NCI-H1417 (cell line): ENCODE results near the gene CACTIN.
"Not testable (repeated sequence)": the region's sequence is repeated elsewhere in the genome, so short reads cannot be mapped to it uniquely, and the experiment has no call there.

Experiments
- DNase-seq, 3 experiments: peaks; one replicate each; lab custom pipeline; 2025; lab: John Stamatoyannopoulos, UW

CACTIN gene

DNA sequence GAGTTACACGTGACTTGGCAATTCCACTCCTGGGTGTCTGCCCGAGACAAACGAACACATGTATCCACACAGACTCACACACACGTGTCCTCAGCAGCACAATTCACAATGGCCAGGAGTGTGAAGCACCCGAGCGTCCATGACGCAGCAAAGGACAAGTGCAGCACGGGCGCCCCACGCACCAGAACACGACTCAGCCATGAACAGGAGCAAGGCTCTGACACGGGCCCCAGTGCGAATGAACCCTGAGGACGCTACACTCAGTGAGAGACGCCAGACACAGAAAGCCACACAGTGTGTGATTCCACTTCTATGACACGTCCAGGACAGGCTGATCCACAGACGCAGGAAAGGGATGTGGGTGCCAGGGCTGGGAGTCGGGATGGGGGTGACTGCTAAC is 37.2 kb upstream of the CACTIN start:
- DNase-seq: no peak

DNA sequence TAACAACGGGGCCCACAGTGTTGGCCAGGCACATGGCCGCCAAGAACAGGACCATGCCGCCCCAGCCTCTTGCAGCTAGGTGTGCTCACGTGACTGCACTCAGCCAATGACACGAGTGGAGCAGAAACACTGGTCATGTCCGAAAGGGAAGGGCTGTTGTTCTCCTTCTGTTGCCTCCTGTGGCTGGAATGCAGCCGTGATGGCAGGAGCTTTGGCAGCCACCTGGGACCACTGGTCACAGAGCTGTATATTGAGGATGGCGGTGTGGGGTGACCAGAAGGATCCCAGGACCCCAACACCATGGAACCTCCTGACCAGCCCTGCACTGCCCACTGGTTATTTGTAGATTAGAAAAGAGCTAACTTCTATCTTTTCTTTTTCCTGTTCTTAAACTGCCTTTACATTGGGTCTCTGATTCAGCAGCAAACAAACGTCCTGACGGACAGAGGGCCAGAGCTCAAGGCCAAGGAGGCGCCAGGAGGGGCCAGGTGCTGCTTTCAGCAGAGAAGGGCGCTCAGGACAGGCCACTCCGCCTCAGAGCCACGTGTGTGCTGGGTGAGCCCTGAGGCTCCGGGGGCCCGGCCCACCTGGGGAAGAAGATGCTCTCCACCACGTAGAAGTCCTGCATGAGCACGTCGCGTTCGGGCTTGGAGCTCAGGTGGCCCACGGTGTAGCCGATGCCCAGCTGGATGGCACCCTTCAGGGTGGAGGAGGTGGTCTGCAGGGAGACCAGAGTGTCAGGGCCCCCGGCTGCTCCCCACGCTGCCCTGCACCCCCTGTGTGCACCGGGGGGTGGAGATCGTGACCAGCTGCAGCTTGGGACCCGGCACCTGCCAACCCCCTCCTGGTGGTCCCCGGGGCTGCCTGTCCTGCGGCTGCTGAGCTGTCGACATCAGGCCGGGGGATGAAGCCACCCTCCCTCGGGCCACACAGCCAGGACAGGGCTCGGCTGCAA is 35.0 kb upstream of the CACTIN start:
- no peak for DNase-seq

DNA sequence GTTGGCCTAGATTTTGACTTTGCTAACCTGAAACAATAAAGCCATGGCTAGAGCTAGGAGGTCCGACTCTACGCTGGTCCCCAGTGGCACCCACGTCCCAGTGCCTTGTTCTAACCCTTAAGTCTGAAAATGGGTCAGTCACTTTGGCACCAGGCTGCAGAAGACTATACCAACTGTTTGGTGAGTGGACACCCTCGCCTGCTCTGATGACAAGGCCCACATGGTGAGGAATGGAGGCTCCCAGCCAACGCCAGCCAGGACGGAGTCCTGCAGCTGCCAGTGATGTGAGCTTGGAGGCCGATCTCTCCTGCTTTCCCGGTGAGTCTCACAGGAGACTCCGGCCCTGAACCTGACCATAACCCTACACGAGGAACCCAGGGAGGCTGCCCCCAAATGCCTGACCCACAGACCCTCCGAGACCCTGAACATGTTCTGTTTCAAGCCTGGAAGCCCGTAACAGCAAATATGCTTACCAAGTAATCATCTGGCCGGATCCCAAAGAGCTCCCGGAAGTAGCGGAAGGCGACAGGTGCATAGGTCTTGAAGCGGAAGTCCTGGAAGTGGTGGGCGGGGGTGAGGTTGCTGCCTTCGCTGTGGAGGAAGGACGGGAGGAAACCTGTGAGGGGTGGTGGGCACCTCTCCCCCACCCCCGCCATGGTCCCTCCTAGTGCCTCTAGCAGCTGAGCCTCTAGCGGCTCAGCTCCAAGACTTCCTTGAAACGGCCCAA is 34.1 kb upstream of the CACTIN start:
- no peak for DNase-seq

DNA sequence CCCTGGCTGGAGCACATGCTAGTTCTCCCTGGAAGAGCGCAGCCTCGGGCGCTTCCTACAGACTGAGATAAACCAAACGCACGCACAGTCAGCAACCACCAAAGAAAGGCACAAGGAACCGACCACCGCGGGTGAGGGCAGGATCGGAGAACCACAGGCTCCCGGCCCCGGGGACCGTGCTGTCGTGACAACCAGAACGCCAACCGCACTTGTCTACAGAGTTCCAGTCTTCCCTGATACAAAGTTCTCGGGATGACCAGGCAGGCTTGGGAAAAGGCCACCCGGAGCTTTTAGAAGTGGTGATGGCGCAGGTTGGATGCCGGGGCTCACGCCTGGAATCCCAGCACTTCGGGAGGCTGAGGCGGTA is 33.1 kb upstream of the CACTIN start:
- no peak for DNase-seq

DNA sequence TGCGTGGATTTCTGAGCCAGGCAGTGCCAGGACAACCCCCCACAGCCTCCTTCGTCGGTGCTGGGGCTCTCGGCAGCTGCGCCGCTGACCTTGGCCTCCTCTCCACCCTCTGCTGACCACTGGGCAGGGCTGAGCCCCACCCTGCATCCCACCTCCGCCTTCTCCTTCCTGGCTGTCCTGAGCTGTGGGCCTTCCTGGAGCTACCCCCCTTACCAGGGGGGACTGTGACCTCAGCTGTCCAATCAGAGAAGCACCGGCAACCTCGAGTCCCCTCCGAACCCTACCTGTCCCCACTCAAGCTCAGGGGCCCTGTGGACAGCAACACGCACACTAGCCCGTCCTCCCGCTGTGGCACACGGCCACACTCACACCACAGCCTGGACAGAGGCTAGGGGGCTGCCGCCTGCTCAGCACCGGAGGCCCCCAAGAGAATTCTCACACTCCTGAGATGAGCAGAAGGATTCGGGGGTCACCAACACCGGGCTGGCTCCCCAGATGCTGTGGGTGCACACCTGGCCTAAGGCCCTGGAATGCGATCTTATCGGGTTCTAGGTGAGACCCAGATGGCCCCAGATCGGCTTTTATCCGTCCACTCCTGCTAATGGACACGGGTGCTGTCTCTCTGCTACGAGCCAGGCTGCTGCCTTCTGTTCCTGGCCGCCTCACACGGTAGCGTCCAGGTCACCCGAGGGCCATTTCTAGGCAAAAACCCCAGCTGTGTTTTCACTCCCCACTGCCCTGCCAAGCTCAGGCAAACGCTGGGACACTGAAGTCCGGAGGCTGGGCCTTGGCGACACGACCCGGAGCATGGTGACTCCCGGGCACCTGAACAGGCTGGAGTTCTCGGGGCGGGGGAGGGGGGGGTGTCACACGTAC is 32.5 kb upstream of the CACTIN start:
- no peak for DNase-seq

GRCh38 chr19:3658004-3658869 is 31.6 kb upstream of the CACTIN start:
- no peak for DNase-seq

- no peak for DNase-seq
Measured at GRCh38 chr19:3657395-3657769, 30.8 kb upstream of the CACTIN start.

DNA sequence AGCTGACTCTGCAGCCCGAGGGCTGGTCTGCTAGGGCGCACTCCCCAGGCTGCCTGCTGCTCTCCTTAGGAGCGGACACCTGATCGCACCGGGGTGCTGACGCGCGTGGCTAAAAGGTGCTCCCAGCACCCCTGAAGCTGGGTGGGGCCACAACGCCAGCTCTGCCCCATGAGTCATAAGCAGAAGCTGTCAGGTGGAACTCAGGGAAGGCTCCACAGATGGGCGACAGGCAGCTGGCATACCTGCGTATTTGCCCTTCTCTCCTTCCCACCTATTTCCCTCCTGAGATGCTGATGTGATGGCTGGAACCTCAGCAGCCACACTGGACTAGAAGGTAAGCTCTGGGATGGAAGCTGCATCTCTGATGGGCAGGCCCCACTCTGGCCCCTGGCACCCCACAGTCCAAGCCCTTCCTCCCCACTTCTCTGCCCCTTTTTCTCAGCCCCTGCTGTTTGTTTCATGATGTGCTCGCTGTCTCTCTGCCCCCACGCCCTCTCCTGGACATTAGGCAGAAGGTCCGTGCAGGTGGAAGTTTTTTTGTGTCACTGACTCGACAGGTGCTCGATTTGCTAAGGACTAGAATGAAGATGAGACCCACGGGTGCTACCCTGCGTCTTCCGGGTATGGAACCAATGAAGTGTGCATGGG is 30.3 kb upstream of the CACTIN start:
- no peak for DNase-seq

DNA sequence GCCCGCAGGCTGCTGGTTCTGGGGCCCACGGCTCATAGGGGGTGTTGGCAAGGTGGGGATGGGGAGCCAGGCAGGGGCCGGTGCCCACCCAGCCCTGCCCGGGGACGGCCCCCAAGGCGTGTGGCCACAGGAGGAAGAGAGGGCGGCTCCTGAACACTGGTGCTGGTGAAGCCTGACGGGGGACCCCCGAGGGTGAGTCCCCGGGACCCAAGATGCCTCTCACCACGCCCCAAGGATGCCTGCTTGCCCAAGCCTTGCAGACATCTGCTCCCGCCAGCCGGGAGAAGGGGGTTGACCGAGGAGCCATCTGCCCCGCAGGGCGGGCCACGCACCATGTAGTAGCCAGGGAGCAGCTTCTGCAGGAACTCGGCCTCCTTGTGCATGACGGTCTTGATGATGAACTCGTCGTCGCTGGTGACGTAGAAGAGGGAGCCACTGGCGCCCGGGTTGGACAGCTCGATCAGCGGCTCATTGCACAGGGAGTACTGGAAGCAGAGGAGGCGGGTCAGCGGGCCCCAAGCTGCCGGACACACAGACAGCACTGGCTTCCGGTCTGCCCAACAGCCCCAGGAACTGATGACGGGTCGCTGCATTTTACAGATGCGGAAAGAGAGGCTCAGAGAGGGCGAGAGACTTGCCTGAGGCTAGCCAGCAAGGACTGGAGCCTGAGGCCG is 29.6 kb upstream of the CACTIN start:
- no peak for DNase-seq

DNA sequence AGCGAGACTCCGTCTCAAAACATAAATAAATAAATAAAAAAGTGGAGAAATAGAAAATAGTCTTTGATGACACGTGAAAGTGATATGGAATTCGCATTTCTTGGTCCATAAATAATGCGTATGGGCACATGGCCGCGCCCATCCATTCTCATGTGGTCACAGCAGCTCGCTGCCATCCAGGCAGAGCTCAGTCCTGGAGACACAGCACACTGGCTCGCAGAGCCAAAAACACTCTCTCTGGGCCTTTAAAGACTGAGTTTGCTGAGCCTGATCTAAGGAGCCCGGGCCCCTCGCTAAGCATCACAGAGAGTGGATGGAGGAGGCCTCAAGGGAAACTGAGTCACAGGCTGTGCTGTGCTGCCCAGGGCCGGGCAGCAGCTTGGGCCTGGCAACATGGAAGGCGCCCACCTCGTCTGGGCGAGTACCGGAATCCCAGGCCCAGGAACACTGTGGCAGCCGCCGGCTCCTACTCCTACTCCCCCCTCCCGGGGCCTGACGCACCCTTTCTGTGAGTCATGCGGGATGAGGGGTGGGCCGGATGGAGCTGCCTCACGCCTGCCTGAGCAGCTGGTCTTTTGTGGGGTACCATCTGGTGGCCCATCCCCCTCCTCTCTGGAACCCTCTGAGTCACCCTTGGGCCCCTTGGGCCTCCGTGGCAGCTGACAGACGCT is 28.9 kb upstream of the CACTIN start:
- DNase-seq: no peak

DNA sequence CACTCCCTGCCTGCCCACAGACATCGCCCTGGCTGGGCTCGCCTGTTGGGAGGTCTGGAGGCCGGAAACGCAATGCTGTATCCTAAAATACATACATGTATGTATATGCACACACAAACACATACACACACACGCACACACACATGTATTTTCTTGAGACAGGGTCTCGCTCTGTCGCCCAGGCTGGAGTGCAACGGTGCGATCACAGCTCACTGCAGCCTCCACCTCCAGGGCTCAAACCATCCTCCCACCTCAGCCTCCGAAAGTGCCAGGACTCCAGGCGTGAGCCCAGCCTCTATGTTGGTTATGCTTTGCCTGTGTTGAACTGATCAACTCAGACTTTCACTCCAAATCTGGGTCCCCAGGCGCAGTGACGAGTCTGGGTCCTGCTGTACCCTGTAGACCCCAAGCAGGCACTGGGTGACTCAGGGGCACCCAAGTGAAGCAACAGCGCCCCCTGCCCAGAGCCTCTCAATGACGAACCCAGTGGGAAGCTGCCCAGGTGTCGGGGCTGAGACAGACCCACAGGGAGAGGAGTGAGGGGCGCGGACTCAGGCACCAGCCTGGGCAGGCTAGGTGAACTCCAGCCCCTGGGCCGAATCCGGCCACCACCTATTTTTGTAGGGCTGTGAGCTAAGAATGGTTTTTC is 27.4 kb upstream of the CACTIN start:
- DNase-seq: no peak

GRCh38 chr19:3653081-3653795 is 26.6 kb upstream of the CACTIN start:
- DNase-seq: no peak

- DNase-seq: no peak
Measured at GRCh38 chr19:3652422-3652821, 25.8 kb upstream of the CACTIN start.

GRCh38 chr19:3651684-3652083 is 25.1 kb upstream of the CACTIN start:
- no peak for DNase-seq

DNA sequence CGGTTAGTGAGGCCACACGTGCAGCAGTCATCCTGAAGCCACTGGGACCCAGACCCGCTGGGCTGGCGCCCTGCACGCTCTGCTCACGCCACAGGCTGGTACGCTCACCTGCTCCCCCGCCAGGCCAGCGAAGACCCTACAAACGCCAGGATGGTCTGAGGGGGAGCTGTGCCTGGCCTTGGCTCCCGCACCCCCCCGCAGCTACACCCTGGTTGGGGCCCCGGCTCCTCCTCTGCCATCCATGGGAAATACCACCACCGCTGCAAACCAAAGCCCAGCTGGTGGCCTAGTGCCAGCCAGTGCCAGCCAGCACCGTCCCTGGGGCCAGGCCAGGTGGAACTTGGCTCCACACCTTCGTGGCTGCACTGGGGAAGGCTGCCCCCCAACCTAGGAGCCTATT is 23.3 kb upstream of the CACTIN start:
- no peak for DNase-seq

- no peak for DNase-seq
Measured at GRCh38 chr19:3648037-3648905, 21.7 kb upstream of the CACTIN start.

DNA sequence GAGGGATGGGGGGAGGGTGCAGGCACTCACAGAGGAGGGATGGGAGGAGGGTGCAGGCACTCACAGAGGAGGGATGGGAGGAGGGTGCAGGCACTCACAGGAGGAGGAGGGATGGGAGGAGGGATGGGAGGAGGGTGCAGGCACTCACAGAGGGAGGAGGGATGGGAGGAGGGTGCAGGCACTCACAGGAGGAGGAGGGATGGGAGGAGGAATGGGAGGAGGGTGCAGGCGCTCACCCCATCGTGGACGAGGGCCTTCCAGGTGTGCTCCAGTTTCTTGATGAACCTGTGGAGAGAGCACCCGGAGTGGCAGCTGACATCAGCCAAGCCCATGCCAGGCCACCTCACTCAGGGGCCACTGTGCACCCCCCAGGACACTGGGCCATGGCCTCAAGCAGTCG is 20.5 kb upstream of the CACTIN start:
- not testable (repeated sequence) for DNase-seq
